ENCODE data around the gene SETD2. TPM values are rescaled to one million over a fixed set of nuclear protein-coding genes. Genes with fewer than 3 reads are reported as not detected.
"Not testable (repeated sequence)": the region's sequence is repeated elsewhere in the genome, so short reads cannot be mapped to it uniquely, and the experiment has no call there.

The SETD2 gene
- total and polyA plus RNA-seq, 2 donors (not counting 1 experiment from before 2014, with no cell fraction given) = 22.5 to 35.3 TPM

- Histone ChIP-seq H3K4me1 (ENCODE audit: control insufficient read depth, extremely low read depth, insufficient read depth, low read length) (no peaks in the 10 kb centered on the region), H3K36me3 (ENCODE audit: control insufficient read depth, insufficient read depth, low read length) (no peaks in the 10 kb centered on the region), H2AFZ (ENCODE audit: low read length) (no peak overlapping the region), H3K4me2 (ENCODE audit: extremely low read depth, insufficient read depth, low read length) (no peak overlapping the region), H3K27ac (ENCODE audit: insufficient read depth, low read length) (no peak overlapping the region), H3K27me3 (ENCODE audit: control insufficient read depth, insufficient read depth, low read length) (no peaks in the 10 kb centered on the region), H3K79me2 (ENCODE audit: control insufficient read depth, insufficient read depth, low read length) (no peaks in the 10 kb centered on the region), H3K4me3 (replicated peaks in 1 of 4; ENCODE audit: control extremely low read depth in 1 of 4, insufficient read depth in 1 of 4, low read depth in 3 of 4, low read length in 4 of 4) (no peak overlapping the region), H4K20me1 (ENCODE audit: control insufficient read depth, extremely low read depth, insufficient read depth, low read length) (no peaks in the 10 kb centered on the region), H3K9ac (ENCODE audit: insufficient read depth, low read length) (no peak overlapping the region), H3K9me3 (ENCODE audit: control insufficient read depth, insufficient read depth, low read depth, low read length) (no peaks in the 10 kb centered on the region)
- no peak for DNase-seq (ENCODE audit: low read depth in 2 of 2)
- TF ChIP-seq EZH2 (IDR thresholded peaks at IDR 0.05; ENCODE audit: low read length, missing control alignments) = no peak
- TF ChIP-seq CTCF (conservative IDR thresholded peaks at IDR 0.05 in 1 of 2, IDR thresholded peaks at IDR 0.05 in 1 of 2; ENCODE audit: low read depth in 1 of 2, low read length in 2 of 2) = no peak
Observed at GRCh38 chr3:47047069-47047468, 116.8 kb downstream of the SETD2 start.

- Histone ChIP-seq H3K4me2 (ENCODE audit: extremely low read depth, insufficient read depth, low read length) (no peak overlapping the region), H3K27ac (ENCODE audit: insufficient read depth, low read length) (no peak overlapping the region), H4K20me1 (ENCODE audit: control insufficient read depth, extremely low read depth, insufficient read depth, low read length) (no peaks in the 10 kb centered on the region), H3K36me3 (ENCODE audit: control insufficient read depth, insufficient read depth, low read length) (peaks cover 4% of the 10 kb centered on the region), H3K4me3 (replicated peaks in 1 of 4; ENCODE audit: control extremely low read depth in 1 of 4, insufficient read depth in 1 of 4, low read depth in 3 of 4, low read length in 4 of 4) (no peak overlapping the region), H3K9me3 (ENCODE audit: control insufficient read depth, insufficient read depth, low read depth, low read length) (no peaks in the 10 kb centered on the region), H3K27me3 (ENCODE audit: control insufficient read depth, insufficient read depth, low read length) (no peaks in the 10 kb centered on the region), H3K4me1 (ENCODE audit: control insufficient read depth, extremely low read depth, insufficient read depth, low read length) (no peaks in the 10 kb centered on the region), H3K79me2 (ENCODE audit: control insufficient read depth, insufficient read depth, low read length) (no peaks in the 10 kb centered on the region), H3K9ac (ENCODE audit: insufficient read depth, low read length) (no peak overlapping the region), H2AFZ (ENCODE audit: low read length) (no peak overlapping the region)
- TF ChIP-seq CTCF (conservative IDR thresholded peaks at IDR 0.05 in 1 of 2, IDR thresholded peaks at IDR 0.05 in 1 of 2; ENCODE audit: low read depth in 1 of 2, low read length in 2 of 2) (no peak), EZH2 (IDR thresholded peaks at IDR 0.05; ENCODE audit: low read length, missing control alignments) (no peak)
- DNase-seq (ENCODE audit: low read depth in 2 of 2) = no peak
Observed at GRCh38 chr3:47042231-47042791, 121.6 kb downstream of the SETD2 start.

- Histone ChIP-seq H3K27ac (ENCODE audit: insufficient read depth, low read length) (no peak overlapping the region), H3K4me2 (ENCODE audit: extremely low read depth, insufficient read depth, low read length) (no peak overlapping the region), H3K4me3 (replicated peaks in 1 of 4; ENCODE audit: control extremely low read depth in 1 of 4, insufficient read depth in 1 of 4, low read depth in 3 of 4, low read length in 4 of 4) (no peak overlapping the region), H3K9ac (ENCODE audit: insufficient read depth, low read length) (no peak overlapping the region), H3K27me3 (ENCODE audit: control insufficient read depth, insufficient read depth, low read length) (no peaks in the 10 kb centered on the region), H2AFZ (ENCODE audit: low read length) (no peak overlapping the region), H3K4me1 (ENCODE audit: control insufficient read depth, extremely low read depth, insufficient read depth, low read length) (no peaks in the 10 kb centered on the region), H3K36me3 (ENCODE audit: control insufficient read depth, insufficient read depth, low read length) (peaks cover 6% of the 10 kb centered on the region), H3K79me2 (ENCODE audit: control insufficient read depth, insufficient read depth, low read length) (no peaks in the 10 kb centered on the region), H3K9me3 (ENCODE audit: control insufficient read depth, insufficient read depth, low read depth, low read length) (no peaks in the 10 kb centered on the region), H4K20me1 (ENCODE audit: control insufficient read depth, extremely low read depth, insufficient read depth, low read length) (no peaks in the 10 kb centered on the region)
- TF ChIP-seq CTCF (conservative IDR thresholded peaks at IDR 0.05 in 1 of 2, IDR thresholded peaks at IDR 0.05 in 1 of 2; ENCODE audit: low read depth in 1 of 2, low read length in 2 of 2) (no peak), EZH2 (IDR thresholded peaks at IDR 0.05; ENCODE audit: low read length, missing control alignments) (no peak)
- no peak for DNase-seq (ENCODE audit: low read depth in 2 of 2)
Observed at GRCh38 chr3:47041114-47041513, 122.8 kb downstream of the SETD2 start.

GRCh38 chr3:47037302-47037701 lies 126.6 kb downstream of the SETD2 start:
- not testable (repeated sequence) for H3K9ac ChIP-seq (ENCODE audit: insufficient read depth, low read length); H3K79me2 ChIP-seq (ENCODE audit: control insufficient read depth, insufficient read depth, low read length); H3K27me3 ChIP-seq (ENCODE audit: control insufficient read depth, insufficient read depth, low read length); H3K27ac ChIP-seq (ENCODE audit: insufficient read depth, low read length); H2AFZ ChIP-seq (ENCODE audit: low read length); H3K4me2 ChIP-seq (ENCODE audit: extremely low read depth, insufficient read depth, low read length); H3K4me1 ChIP-seq (ENCODE audit: control insufficient read depth, extremely low read depth, insufficient read depth, low read length); DNase-seq (ENCODE audit: low read depth in 2 of 2); H4K20me1 ChIP-seq (ENCODE audit: control insufficient read depth, extremely low read depth, insufficient read depth, low read length); H3K9me3 ChIP-seq (ENCODE audit: control insufficient read depth, insufficient read depth, low read depth, low read length); H3K4me3 ChIP-seq (replicated peaks in 1 of 4; ENCODE audit: control extremely low read depth in 1 of 4, insufficient read depth in 1 of 4, low read depth in 3 of 4, low read length in 4 of 4); H3K36me3 ChIP-seq (ENCODE audit: control insufficient read depth, insufficient read depth, low read length)

All from fibroblast of lung (primary cell).